ENCODE results near the gene ACTR8. TPM values are rescaled to one million over a fixed set of nuclear protein-coding genes. Genes with fewer than 3 reads are reported as not detected.

Gene ACTR8
- total and polyA plus RNA-seq, 2 experiments from 2014 or later: 23.0 to 33.0 TPM

DNA sequence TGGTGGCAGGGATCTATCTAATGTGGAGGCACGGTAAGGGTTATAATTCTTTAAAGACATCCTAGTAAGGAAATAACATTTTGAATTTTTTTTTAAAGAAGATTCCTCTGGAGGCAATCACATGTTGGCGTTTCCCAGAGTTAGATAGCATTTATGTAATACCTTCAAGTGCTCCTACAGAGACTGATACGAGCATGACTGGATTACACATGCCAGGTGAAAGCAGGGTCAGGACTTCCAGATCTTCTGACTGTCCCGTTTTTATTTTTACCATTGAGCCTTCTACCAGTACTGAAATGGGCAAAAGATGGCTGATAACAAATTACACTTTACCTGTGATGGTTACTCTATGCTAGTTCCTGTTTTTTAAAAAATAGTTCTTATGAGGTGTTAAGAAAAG lies 21.8 kb downstream of the ACTR8 start:
- Histone ChIP-seq H3K4me1 (ENCODE audit: insufficient read depth) (no peaks in the 10 kb centered on the region), H3K27ac (no peak overlapping the region), H3K79me2 (ENCODE audit: insufficient read depth) (no peaks in the 10 kb centered on the region), H3F3A (ENCODE audit: insufficient read depth) (no peaks in the 10 kb centered on the region), H4K20me1 (ENCODE audit: insufficient read depth) (no peaks in the 10 kb centered on the region), H3K9ac (no peak overlapping the region), H3K9me3 (ENCODE audit: low read depth) (no peaks in the 10 kb centered on the region), H2AFZ (no peak overlapping the region), H3K36me3 (ENCODE audit: low read depth) (peaks cover 18% of the 10 kb centered on the region; the same call in 1 of the 2 replicates), H3K4me3 (no peak overlapping the region), H3K4me2 (ENCODE audit: unreplicated experiment) (no peak overlapping the region), H3K9me2 (ENCODE audit: insufficient read depth) (no peaks in the 10 kb centered on the region), H3K27me3 (replicated peaks; ENCODE audit: insufficient read depth) (no peaks in the 10 kb centered on the region)
- WGBS, 2 experiments (ENCODE audit: low coverage in 1 of 2, low lambda C conversion rate in 2 of 2, missing lambda C conversion rate in 2 of 2): 49 to 54% methylated on average over 4 of the region's 4 CpGs
- no peak for TF ChIP-seq EZH2phosphoT487 (IDR thresholded peaks at IDR 0.05; ENCODE audit: insufficient read depth, low read depth)
- no peak for TF ChIP-seq EZH2 (IDR thresholded peaks at IDR 0.05; ENCODE audit: insufficient read depth, poor library complexity, severe bottlenecking)
- in situ Hi-C loops (cut with MboI): no loop called here
- no peak for DNase-seq

DNA sequence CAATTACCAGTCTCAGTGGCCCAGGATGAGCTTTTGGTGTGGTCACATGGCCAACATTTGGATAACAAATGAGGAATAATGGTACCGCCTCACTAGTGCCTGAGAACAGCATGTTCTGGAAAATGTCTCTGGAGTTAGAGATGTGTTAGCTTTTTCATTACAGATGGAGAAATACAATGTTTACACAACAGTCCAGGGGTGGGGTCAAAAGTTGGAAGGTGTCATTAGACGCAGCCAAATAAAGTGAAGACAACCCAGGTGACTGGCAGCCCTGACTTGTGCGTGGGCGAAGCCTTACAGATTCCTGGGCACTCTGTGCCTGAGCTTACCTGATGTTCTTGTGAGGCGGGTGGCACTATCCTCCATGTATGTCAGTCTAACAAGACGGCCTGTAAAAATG lies 22.8 kb downstream of the ACTR8 start:
- no peak overlapping the region for H2AFZ ChIP-seq
- in situ Hi-C loops (cut with MboI): no loop called here
- H3K9me3 ChIP-seq (ENCODE audit: low read depth): no peaks in the 10 kb centered on the region
- no peaks in the 10 kb centered on the region for H3K27me3 ChIP-seq (replicated peaks; ENCODE audit: insufficient read depth)
- no peak for DNase-seq
- H4K20me1 ChIP-seq (ENCODE audit: insufficient read depth): no peaks in the 10 kb centered on the region
- no peak overlapping the region for H3K27ac ChIP-seq
- H3K79me2 ChIP-seq (ENCODE audit: insufficient read depth): no peaks in the 10 kb centered on the region
- H3K4me3 ChIP-seq: no peak overlapping the region
- 83 to 84% methylated on average over 6 of the region's 6 CpGs for WGBS, 2 experiments (ENCODE audit: low coverage in 1 of 2, low lambda C conversion rate in 2 of 2, missing lambda C conversion rate in 2 of 2)
- no peak overlapping the region for H3K9ac ChIP-seq
- H3K4me2 ChIP-seq (ENCODE audit: unreplicated experiment): no peak overlapping the region
- H3K4me1 ChIP-seq (ENCODE audit: insufficient read depth): no peaks in the 10 kb centered on the region
- peaks cover 16% of the 10 kb centered on the region; the same call in 1 of the 2 replicates for H3K36me3 ChIP-seq (ENCODE audit: low read depth)
- no peaks in the 10 kb centered on the region for H3F3A ChIP-seq (ENCODE audit: insufficient read depth)
- TF ChIP-seq EZH2 (IDR thresholded peaks at IDR 0.05; ENCODE audit: insufficient read depth, poor library complexity, severe bottlenecking) (no peak), EZH2phosphoT487 (IDR thresholded peaks at IDR 0.05; ENCODE audit: insufficient read depth, low read depth) (no peak)
- H3K9me2 ChIP-seq (ENCODE audit: insufficient read depth): no peaks in the 10 kb centered on the region

DNA sequence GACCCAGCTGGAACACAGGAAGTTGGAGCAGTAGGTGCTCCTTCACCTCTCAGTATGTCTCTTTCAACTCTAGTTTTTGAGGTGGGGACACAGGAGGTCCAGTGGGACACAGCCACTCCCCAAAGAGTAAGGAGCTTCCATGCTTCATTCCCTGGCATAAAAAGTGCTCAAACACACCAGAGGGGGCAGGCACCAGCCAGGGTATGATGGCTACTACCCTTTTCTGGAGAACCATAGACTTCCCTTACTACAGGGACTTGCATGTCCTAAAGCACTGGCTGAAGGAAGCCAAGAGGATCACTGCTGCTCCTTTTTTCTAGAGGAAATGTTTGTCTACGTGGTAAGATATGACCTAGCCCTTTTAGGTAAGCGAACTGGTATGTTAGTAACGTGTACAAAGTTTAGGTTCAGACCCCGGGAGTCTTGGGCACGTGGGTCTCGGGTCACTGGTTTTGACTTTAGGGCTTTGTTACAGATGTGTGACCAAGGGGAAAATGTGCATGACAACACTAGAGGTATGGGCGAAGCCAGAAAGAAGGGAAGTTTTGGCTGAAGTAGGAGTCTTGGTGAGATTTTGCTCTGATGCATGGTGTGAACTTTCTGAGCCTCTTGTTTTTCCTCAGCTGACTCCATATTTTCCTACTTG lies 23.7 kb downstream of the ACTR8 start:
- Histone ChIP-seq H4K20me1 (ENCODE audit: insufficient read depth) (no peaks in the 10 kb centered on the region), H2AFZ (no peak overlapping the region), H3K27me3 (replicated peaks; ENCODE audit: insufficient read depth) (no peaks in the 10 kb centered on the region), H3K4me3 (no peak overlapping the region), H3F3A (ENCODE audit: insufficient read depth) (no peaks in the 10 kb centered on the region), H3K4me1 (ENCODE audit: insufficient read depth) (no peaks in the 10 kb centered on the region), H3K9me2 (ENCODE audit: insufficient read depth) (no peaks in the 10 kb centered on the region), H3K27ac (no peak overlapping the region), H3K79me2 (ENCODE audit: insufficient read depth) (no peaks in the 10 kb centered on the region), H3K9ac (no peak overlapping the region), H3K36me3 (ENCODE audit: low read depth) (peaks cover 14% of the 10 kb centered on the region; the same call in 1 of the 2 replicates), H3K4me2 (ENCODE audit: unreplicated experiment) (no peak overlapping the region), H3K9me3 (ENCODE audit: low read depth) (no peaks in the 10 kb centered on the region)
- no peak for DNase-seq
- TF ChIP-seq EZH2phosphoT487 (IDR thresholded peaks at IDR 0.05; ENCODE audit: insufficient read depth, low read depth) (no peak), EZH2 (IDR thresholded peaks at IDR 0.05; ENCODE audit: insufficient read depth, poor library complexity, severe bottlenecking) (no peak)
- WGBS, 2 experiments (ENCODE audit: low coverage in 1 of 2, low lambda C conversion rate in 2 of 2, missing lambda C conversion rate in 2 of 2): 82 to 83% methylated on average over 7 of the region's 7 CpGs
- in situ Hi-C loops (cut with MboI): no loop called here

DNA sequence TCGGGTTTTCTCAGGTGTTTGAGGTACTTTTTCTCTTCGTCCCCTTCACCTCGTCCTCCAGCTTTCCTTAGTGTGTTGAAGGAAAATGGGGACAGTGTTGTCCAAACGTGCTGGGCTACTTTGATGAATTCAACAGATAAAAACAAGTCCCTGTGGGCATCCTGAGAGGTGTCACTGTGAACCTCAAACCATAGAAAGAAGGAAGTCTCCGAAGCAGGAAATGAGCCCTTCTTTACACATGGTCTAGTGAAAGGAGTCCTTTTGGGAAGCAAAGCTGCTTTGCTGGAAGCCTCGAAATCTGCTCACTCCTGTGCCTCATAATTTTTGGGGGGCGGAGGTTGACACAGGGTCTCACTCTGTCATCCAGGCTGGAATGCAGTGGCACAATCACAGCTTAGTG lies 25.0 kb downstream of the ACTR8 start:
- in situ Hi-C loops (cut with MboI): no loop called here
- no peak overlapping the region for H3K27ac ChIP-seq
- H3F3A ChIP-seq (ENCODE audit: insufficient read depth): no peaks in the 10 kb centered on the region
- WGBS, 2 experiments (ENCODE audit: low coverage in 1 of 2, low lambda C conversion rate in 2 of 2, missing lambda C conversion rate in 2 of 2): 59 to 75% methylated on average over 7 of the region's 7 CpGs
- no peaks in the 10 kb centered on the region for H4K20me1 ChIP-seq (ENCODE audit: insufficient read depth)
- 0 out of 2 replicates have a peak, but pooled peaks cover 3% of the 10 kb centered on the region for H3K36me3 ChIP-seq (ENCODE audit: low read depth)
- no peak overlapping the region for H2AFZ ChIP-seq
- no peak for DNase-seq
- H3K9ac ChIP-seq: no peak overlapping the region
- H3K9me2 ChIP-seq (ENCODE audit: insufficient read depth): no peaks in the 10 kb centered on the region
- H3K4me2 ChIP-seq (ENCODE audit: unreplicated experiment): no peak overlapping the region
- no peak overlapping the region for H3K4me3 ChIP-seq
- H3K4me1 ChIP-seq (ENCODE audit: insufficient read depth): no peaks in the 10 kb centered on the region
- H3K79me2 ChIP-seq (ENCODE audit: insufficient read depth): no peaks in the 10 kb centered on the region
- no peaks in the 10 kb centered on the region for H3K9me3 ChIP-seq (ENCODE audit: low read depth)
- H3K27me3 ChIP-seq (replicated peaks; ENCODE audit: insufficient read depth): no peaks in the 10 kb centered on the region
- no peak for TF ChIP-seq EZH2 (IDR thresholded peaks at IDR 0.05; ENCODE audit: insufficient read depth, poor library complexity, severe bottlenecking)
- TF ChIP-seq EZH2phosphoT487 (IDR thresholded peaks at IDR 0.05; ENCODE audit: insufficient read depth, low read depth): no peak

Data from GM23248 (cell line).